A673 (cell line): ENCODE measurements around the gene S100A16.

Experiments
- CTCF ChIP-seq: fragments of 300-800, 200-600 bp; sonication (generic); conservative IDR thresholded peaks from 2 replicates; pipeline ENCODE4 v1.5.1; 2017; ENCODE audit warnings: low read depth, mild to moderate bottlenecking, antibody characterized with exemption, low read length, moderate library complexity, mixed read lengths
- EZH2 ChIP-seq: fragments of 200-600 bp; sonication (generic); IDR thresholded peaks from 2 replicates; pipeline ENCODE4 v1.6.1; 2017; ENCODE audit warnings: borderline replicate concordance, low read depth, mild to moderate bottlenecking, mixed read lengths, antibody characterized with exemption, low read length; ENCODE audit not compliant: poor library complexity, severe bottlenecking

- TF ChIP-seq EZH2: no peak
- peak; percentile 69 for TF ChIP-seq CTCF
These were observed 4.7 kb upstream of the S100A16 start for GRCh38 chr1:153617663-153618062.
